ENCODE data around the gene NDUFAF8.

Gene NDUFAF8

DNA sequence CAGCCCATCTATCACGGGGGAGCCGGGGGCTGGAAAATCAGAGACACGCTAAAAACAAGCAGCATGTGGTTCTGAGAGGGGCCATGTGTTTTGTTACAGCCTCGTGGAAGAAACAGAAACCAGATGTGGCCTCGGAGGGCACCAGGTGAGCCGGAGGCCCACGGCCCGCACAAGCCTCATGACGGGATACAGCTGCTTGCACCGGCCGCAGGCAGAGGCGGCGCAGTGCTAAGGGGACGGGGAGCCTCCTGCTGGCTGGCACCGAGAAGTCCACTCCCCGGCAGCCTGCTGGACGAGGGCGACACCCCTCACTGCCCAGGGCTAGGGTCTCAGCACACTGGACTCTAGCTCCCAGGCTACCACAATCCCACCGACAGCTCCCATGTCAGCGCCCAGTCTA is 19.2 kb downstream of the NDUFAF8 start:
- no peaks in the 10 kb centered on the region for H3K27me3 ChIP-seq (ENCODE audit: control insufficient read depth in 5 of 5, insufficient read depth in 4 of 5, low read length in 5 of 5)
- H3K36me3 ChIP-seq (ENCODE audit: control insufficient read depth in 5 of 5, insufficient read depth in 5 of 5, low read length in 5 of 5), result peaks cover 0 to 67% (median 60%) of the 10 kb centered on the region in 5 donors
- no peak overlapping the region for H3K9ac ChIP-seq (ENCODE audit: low read length in 5 of 5)

DNA sequence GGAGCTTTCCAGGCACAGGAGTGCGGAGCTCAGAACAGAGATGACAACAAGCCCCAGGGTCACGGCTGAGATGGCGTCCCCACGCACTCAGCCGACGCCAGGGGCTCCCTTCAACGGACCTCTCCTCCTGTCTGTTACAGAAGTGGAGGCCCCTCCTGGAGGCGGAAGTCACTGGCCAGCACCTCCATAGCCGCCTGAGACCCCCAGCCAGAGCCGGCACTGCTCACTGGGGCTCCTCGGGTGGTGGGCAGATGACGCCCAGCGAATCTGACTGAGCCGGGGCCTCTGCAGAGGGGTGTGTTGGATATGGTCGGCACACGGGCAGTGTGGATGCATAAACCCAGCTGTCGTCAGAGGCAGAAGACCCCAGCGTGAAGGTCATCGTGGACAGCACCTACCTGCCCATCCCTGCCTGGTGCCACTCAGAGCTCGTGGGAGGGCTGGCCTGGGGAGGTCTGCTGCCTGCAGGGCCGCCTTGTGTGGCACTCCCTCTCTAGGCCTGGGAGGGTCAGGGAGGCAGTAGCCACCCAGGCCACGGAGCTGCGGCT is 20.0 kb downstream of the NDUFAF8 start:
- H3K27ac ChIP-seq (ENCODE audit: low read depth, low read length), result no peak overlapping the region
- no peaks in the 10 kb centered on the region for H3K27me3 ChIP-seq (ENCODE audit: control insufficient read depth in 5 of 5, insufficient read depth in 4 of 5, low read length in 5 of 5)
- no peaks in the 10 kb centered on the region for H3K9me3 ChIP-seq (ENCODE audit: control insufficient read depth in 5 of 5, low read length in 5 of 5)
- H3K36me3 ChIP-seq (ENCODE audit: control insufficient read depth in 5 of 5, insufficient read depth in 5 of 5, low read length in 5 of 5), result peaks cover 0 to 76% (median 68%) of the 10 kb centered on the region in 5 donors
- no peak overlapping the region for H3K9ac ChIP-seq (ENCODE audit: low read length in 5 of 5)
- peaks cover 2 to 21% (median 10%) of the 10 kb centered on the region in 5 donors for H3K4me1 ChIP-seq (ENCODE audit: control insufficient read depth in 5 of 5, insufficient read depth in 5 of 5, low read length in 5 of 5)
- H3K4me3 ChIP-seq (ENCODE audit: low read depth in 1 of 5, low read length in 5 of 5), result no peak overlapping the region

More for the DNA sequence above, 19.2 kb downstream of the NDUFAF8 start:
- Histone ChIP-seq H3K4me3 (ENCODE audit: low read depth in 1 of 5, low read length in 5 of 5) (no peak overlapping the region), H3K4me1 (ENCODE audit: control insufficient read depth in 5 of 5, insufficient read depth in 5 of 5, low read length in 5 of 5) (peaks cover 2 to 21% (median 10%) of the 10 kb centered on the region in 5 donors), H3K9me3 (ENCODE audit: control insufficient read depth in 5 of 5, low read length in 5 of 5) (no peaks in the 10 kb centered on the region), H3K27ac (ENCODE audit: low read depth, low read length) (no peak overlapping the region)

DNA sequence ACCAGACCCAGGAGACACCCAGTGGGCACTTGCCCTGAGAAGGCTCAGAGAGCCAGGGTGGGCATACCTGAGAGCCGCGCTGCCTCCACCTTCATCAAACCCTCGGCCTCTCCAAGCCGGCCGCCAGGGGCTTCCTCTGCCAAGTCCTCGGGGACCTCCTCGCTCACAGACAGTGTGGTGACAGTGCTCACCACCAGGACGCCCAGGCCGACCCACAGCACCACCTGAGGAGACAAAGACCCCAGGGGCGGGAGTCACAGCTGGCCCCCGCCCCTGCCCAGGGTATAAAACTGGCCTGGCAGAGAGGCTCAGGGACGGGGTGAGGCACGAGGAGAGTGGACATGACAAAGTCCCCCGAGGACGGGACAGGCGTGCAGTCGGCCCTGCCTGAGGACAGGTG is 21.1 kb downstream of the NDUFAF8 start:
- H3K27me3 ChIP-seq (ENCODE audit: control insufficient read depth in 5 of 5, insufficient read depth in 4 of 5, low read length in 5 of 5), result no peaks in the 10 kb centered on the region
- no peak overlapping the region for H3K27ac ChIP-seq (ENCODE audit: low read depth, low read length)
- peaks cover under 1 to 14% (median 4%) of the 10 kb centered on the region in 5 donors for H3K4me1 ChIP-seq (ENCODE audit: control insufficient read depth in 5 of 5, insufficient read depth in 5 of 5, low read length in 5 of 5)
- H3K9me3 ChIP-seq (ENCODE audit: control insufficient read depth in 5 of 5, low read length in 5 of 5), result no peaks in the 10 kb centered on the region
- H3K36me3 ChIP-seq (ENCODE audit: control insufficient read depth in 5 of 5, insufficient read depth in 5 of 5, low read length in 5 of 5), result peaks cover 0 to 86% (median 77%) of the 10 kb centered on the region in 5 donors
- no peak overlapping the region for H3K9ac ChIP-seq (ENCODE audit: low read length in 5 of 5)
- no peak overlapping the region for H3K4me3 ChIP-seq (ENCODE audit: low read depth in 1 of 5, low read length in 5 of 5)

DNA sequence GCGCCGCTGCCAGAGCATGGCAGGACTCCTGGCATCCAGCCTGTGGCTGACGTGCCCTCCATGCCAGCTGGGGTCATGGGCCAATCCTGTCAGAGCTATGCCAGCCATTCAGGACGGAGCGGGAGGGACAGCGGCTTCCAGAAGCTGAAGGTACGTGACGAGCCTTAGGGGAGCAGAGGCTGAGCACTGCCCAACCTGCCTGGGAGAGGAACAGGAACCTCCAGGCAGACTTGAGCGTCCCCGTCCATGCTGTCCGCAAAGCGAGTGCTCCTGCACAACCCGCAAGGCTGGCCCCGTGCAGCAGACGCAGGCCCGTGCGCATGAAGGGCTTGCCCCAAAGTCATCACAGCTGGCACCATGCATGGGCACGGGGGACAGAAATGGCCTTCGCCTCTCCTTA is 21.5 kb downstream of the NDUFAF8 start:
- no peaks in the 10 kb centered on the region for H3K27me3 ChIP-seq (ENCODE audit: control insufficient read depth in 5 of 5, insufficient read depth in 4 of 5, low read length in 5 of 5)
- no peak overlapping the region for H3K27ac ChIP-seq (ENCODE audit: low read depth, low read length)
- H3K4me1 ChIP-seq (ENCODE audit: control insufficient read depth in 5 of 5, insufficient read depth in 5 of 5, low read length in 5 of 5), result peaks cover 0 to 10% (median 0%) of the 10 kb centered on the region in 5 donors
- no peak overlapping the region for H3K4me3 ChIP-seq (ENCODE audit: low read depth in 1 of 5, low read length in 5 of 5)
- no peak overlapping the region for H3K9ac ChIP-seq (ENCODE audit: low read length in 5 of 5)
- peaks cover 0 to 90% (median 82%) of the 10 kb centered on the region in 5 donors for H3K36me3 ChIP-seq (ENCODE audit: control insufficient read depth in 5 of 5, insufficient read depth in 5 of 5, low read length in 5 of 5)
- no peaks in the 10 kb centered on the region for H3K9me3 ChIP-seq (ENCODE audit: control insufficient read depth in 5 of 5, low read length in 5 of 5)

DNA sequence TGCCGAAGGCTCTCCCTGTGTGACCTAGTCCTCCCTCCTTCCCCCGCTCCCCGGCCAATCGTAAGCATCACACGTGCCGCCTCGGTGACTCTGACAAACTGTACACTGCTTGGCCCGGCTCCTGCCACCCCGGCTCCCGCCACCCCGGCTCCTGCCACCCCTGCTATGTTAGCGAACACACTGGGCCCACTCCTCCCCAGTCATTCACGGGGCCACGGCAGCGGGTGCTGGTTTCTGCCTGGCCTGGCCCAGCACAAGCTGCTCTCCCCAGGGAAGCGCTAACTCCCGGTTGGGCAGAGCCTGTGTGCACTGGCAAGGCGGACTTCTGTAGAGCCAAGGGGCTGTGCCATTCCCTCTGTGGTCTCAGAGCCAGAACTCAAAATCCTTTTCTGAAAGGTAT is 22.0 kb downstream of the NDUFAF8 start:
- Histone ChIP-seq H3K9ac (ENCODE audit: low read length in 5 of 5) (no peak overlapping the region), H3K9me3 (ENCODE audit: control insufficient read depth in 5 of 5, low read length in 5 of 5) (no peaks in the 10 kb centered on the region), H3K27ac (ENCODE audit: low read depth, low read length) (no peak overlapping the region), H3K27me3 (ENCODE audit: control insufficient read depth in 5 of 5, insufficient read depth in 4 of 5, low read length in 5 of 5) (no peaks in the 10 kb centered on the region), H3K4me1 (ENCODE audit: control insufficient read depth in 5 of 5, insufficient read depth in 5 of 5, low read length in 5 of 5) (peaks cover 0 to 5% (median 0%) of the 10 kb centered on the region in 5 donors), H3K4me3 (ENCODE audit: low read depth in 1 of 5, low read length in 5 of 5) (no peak overlapping the region), H3K36me3 (ENCODE audit: control insufficient read depth in 5 of 5, insufficient read depth in 5 of 5, low read length in 5 of 5) (peaks cover 0 to 92% (median 87%) of the 10 kb centered on the region in 5 donors)

DNA sequence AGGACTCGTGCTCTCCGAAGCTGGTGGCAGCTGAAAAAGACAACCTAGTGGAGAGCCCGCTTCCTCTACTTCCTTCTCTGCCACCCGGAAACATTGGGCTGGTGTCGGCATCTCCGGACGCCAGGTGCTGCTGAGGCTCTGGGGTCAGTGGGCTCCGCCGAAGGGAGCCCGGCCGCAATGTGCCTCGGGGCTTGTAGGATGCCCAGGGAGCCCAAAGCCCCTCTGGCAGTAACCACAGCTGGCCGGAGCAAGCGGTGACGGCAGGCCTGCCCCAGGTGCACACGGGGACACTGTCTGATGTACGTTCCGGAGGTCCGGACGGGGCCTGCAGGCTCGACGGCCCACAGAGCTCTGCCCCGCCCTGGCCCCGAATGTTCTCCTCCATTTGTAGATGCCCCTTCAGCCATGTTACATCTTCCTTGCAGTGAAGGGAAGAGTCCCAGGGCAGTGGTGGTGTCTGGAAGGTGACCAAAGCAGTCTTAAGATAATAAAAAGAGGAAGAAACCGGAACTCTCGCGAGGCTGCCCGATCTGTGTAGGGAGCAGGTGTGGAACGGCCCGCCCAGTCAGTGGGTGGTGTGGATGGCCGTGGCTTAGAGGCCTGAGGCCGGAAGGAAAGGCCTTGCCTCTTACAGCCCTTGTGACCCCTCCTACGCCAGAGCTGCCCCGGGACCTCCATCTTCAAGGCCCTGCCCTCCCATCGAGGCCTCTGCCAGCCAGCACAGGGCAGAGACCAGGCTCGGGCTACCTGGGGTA is 22.6 kb downstream of the NDUFAF8 start:
- H3K4me3 ChIP-seq (ENCODE audit: low read depth in 1 of 5, low read length in 5 of 5), result no peak overlapping the region
- no peak overlapping the region for H3K27ac ChIP-seq (ENCODE audit: low read depth, low read length)
- peaks cover 0 to 96% (median 86%) of the 10 kb centered on the region in 5 donors for H3K36me3 ChIP-seq (ENCODE audit: control insufficient read depth in 5 of 5, insufficient read depth in 5 of 5, low read length in 5 of 5)

DNA sequence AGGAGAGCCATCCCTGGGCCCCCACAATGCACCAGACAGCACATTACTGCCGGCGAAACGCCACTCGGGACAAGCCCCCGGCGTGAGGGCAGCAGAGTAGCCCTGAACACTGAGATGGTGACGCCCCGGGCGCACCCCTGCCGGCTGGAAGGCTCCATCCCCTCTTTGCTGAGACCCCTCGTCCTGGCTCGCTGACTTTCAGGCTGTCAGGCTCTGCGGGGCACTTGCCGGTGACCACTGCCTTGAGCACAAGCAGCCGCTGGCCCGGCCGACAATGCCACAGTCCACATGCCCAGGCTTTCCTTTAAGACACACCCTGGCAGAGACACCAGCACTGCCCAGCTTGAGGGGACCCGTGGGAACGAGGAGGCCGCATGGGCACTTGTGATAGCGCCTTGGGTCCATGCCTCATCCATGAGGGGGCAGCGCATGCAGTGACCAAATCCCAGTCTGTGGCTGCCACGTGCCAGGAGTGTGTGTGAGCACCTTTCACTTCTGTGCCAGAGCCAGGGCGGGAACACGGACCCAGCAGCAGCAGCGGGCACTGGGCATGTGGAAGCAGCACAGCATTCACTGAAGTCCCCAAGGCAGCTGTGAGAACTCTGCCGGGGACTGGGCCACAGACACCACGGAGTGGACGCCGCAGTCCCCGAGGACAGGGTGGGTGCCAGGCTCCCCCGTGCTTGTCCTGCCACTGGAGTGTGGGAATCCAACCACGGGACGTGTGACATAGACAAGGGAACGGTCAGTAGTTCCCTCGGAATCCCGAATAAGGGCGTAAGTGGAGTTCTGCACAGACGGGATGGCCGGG is 24.5 kb downstream of the NDUFAF8 start:
- no peak overlapping the region for H3K27ac ChIP-seq (ENCODE audit: low read depth, low read length)
- H3K4me3 ChIP-seq (ENCODE audit: low read depth in 1 of 5, low read length in 5 of 5), result no peak overlapping the region
- H3K4me1 ChIP-seq (ENCODE audit: control insufficient read depth in 5 of 5, insufficient read depth in 5 of 5, low read length in 5 of 5), result peaks cover 0 to 12% (median 7%) of the 10 kb centered on the region in 5 donors
- H3K36me3 ChIP-seq (ENCODE audit: control insufficient read depth in 5 of 5, insufficient read depth in 5 of 5, low read length in 5 of 5), result peaks cover 0 to 85% (median 75%) of the 10 kb centered on the region in 5 donors
- H3K27me3 ChIP-seq (ENCODE audit: control insufficient read depth in 5 of 5, insufficient read depth in 4 of 5, low read length in 5 of 5), result no peaks in the 10 kb centered on the region
- no peak overlapping the region for H3K9ac ChIP-seq (ENCODE audit: low read length in 5 of 5)
- H3K9me3 ChIP-seq (ENCODE audit: control insufficient read depth in 5 of 5, low read length in 5 of 5), result no peaks in the 10 kb centered on the region

More for the DNA sequence above, 22.6 kb downstream of the NDUFAF8 start:
- Histone ChIP-seq H3K4me1 (ENCODE audit: control insufficient read depth in 5 of 5, insufficient read depth in 5 of 5, low read length in 5 of 5) (peaks cover 0 to 3% (median 0%) of the 10 kb centered on the region in 5 donors), H3K9me3 (ENCODE audit: control insufficient read depth in 5 of 5, low read length in 5 of 5) (no peaks in the 10 kb centered on the region), H3K27me3 (ENCODE audit: control insufficient read depth in 5 of 5, insufficient read depth in 4 of 5, low read length in 5 of 5) (no peaks in the 10 kb centered on the region), H3K9ac (ENCODE audit: low read length in 5 of 5) (no peak overlapping the region)

DNA sequence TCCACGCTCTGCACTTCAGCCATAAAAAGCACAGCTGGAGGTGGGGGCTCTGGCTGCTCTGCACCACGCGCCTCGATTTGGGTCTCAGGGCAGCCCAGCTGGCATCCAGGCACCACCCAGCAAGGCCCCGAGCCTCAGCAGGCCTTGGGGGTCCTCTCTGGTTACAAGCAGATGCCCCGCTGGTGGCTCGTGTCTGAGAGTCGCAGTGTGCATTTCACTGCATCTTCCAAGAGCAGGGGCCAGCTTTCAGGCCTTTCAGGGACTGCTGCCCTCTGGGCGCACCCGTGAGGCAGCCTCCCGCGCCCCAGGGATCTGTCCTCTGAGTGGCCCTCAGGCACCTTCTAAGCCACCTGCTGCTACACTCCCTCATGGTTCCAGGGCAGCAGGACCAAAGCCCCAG is 25.5 kb downstream of the NDUFAF8 start:
- Histone ChIP-seq H3K27me3 (ENCODE audit: control insufficient read depth in 5 of 5, insufficient read depth in 4 of 5, low read length in 5 of 5) (no peaks in the 10 kb centered on the region), H3K4me1 (ENCODE audit: control insufficient read depth in 5 of 5, insufficient read depth in 5 of 5, low read length in 5 of 5) (peaks cover 0 to 12% (median 7%) of the 10 kb centered on the region in 5 donors), H3K9me3 (ENCODE audit: control insufficient read depth in 5 of 5, low read length in 5 of 5) (no peaks in the 10 kb centered on the region), H3K4me3 (ENCODE audit: low read depth in 1 of 5, low read length in 5 of 5) (no peak overlapping the region), H3K9ac (ENCODE audit: low read length in 5 of 5) (no peak overlapping the region), H3K27ac (ENCODE audit: low read depth, low read length) (no peak overlapping the region), H3K36me3 (ENCODE audit: control insufficient read depth in 5 of 5, insufficient read depth in 5 of 5, low read length in 5 of 5) (peaks cover 4 to 84% (median 73%) of the 10 kb centered on the region in 5 donors)

DNA sequence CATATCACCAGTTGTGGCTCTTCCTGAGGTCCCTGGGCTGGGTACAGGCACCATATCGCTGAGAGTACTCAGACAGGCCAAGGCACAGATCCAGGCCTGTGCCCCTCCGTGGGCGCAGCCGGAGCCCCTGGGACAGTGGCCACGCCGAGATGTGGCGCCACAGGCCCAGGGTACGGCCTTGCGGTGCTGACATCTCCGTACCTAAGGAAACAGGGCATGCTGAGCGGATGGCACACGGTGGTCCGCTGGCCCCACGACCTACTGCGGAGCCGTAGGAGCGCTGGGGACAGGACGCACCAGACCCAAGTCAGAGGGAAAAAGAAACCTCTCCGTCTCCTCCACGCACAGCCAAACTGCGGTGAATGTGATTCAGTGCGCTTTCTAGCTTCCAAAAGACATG is 26.5 kb downstream of the NDUFAF8 start:
- peaks cover 0 to 12% (median 7%) of the 10 kb centered on the region in 5 donors for H3K4me1 ChIP-seq (ENCODE audit: control insufficient read depth in 5 of 5, insufficient read depth in 5 of 5, low read length in 5 of 5)
- H3K4me3 ChIP-seq (ENCODE audit: low read depth in 1 of 5, low read length in 5 of 5), result no peak overlapping the region
- H3K9ac ChIP-seq (ENCODE audit: low read length in 5 of 5), result no peak overlapping the region
- H3K36me3 ChIP-seq (ENCODE audit: control insufficient read depth in 5 of 5, insufficient read depth in 5 of 5, low read length in 5 of 5), result peaks cover 4 to 83% (median 73%) of the 10 kb centered on the region in 5 donors
- H3K9me3 ChIP-seq (ENCODE audit: control insufficient read depth in 5 of 5, low read length in 5 of 5), result no peaks in the 10 kb centered on the region
- H3K27me3 ChIP-seq (ENCODE audit: control insufficient read depth in 5 of 5, insufficient read depth in 4 of 5, low read length in 5 of 5), result no peaks in the 10 kb centered on the region
- no peak overlapping the region for H3K27ac ChIP-seq (ENCODE audit: low read depth, low read length)

All from subcutaneous abdominal adipose tissue (tissue), 5 donors.